Stimulated activated CD8-positive, alpha-beta memory T cell treated with anti-CD3 and anti-CD28 coated beads, Interleukin-7, amount 100 ng/mL, for 48 hours (primary cell): ENCODE measurements around the gene ABHD17A.
A peak's percentile ranks its signal among the peaks of the same experiment; 100 is the strongest.

ENCODE experiments used
- DNase-seq, 2 donors: peaks; one replicate each; pipeline ENCODE4 v3.0.0-alpha.2; 2020; ENCODE audit warnings: low read depth in 1 of 2; ENCODE audit errors: extremely low read depth in 1 of 2

ABHD17A gene

DNA sequence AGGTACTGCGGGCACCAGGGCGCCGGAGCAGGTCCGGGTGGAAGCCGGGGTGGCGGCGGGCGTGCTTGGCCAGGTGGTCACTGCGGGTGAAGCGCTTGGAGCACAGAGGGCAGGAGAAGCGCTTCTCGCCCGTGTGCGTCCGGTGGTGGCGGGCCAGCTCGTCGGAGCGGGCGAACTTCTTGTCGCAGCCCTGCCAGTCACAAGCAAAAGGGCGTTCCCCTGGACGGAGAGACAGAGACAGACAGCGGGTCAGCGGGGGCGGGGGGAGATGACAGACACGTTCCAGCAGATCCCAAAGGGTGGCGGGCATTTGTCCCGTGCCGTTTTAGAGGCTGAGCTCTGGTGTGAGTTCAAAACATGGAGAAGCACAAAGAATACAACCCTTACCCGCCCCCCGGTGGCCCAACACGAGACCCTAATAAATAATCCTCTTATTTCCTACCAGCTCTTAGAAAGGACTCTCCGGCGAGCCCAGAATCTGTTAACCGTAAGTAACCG lies 30.7 kb downstream of the ABHD17A start:
- DNase-seq: no peak

DNA sequence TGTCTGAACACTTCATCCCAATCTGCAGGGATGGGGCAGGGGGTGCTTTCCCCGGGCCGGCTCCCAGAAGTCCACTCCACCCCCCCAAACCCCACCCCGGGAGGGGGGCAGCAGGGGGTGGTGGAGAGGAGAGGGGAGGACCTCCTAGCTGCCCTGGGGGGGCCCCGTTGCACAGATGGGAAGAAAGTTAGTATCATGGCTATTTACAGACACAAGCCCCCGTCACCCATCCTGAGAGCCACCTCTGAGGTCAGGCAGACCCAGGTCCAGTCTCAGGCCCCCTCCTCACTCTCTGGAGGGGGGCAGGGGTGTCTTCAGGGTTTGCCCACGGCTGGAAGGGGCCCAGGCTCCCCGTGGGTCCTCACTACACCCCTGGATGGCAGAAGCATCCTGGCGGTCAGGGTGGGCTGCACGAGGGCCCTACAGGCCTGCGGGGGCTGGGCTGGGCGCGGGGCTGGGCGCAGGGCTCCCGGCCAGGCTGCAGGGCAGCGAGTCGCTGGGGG lies 31.2 kb downstream of the ABHD17A start:
- DNase-seq: no peak

DNA sequence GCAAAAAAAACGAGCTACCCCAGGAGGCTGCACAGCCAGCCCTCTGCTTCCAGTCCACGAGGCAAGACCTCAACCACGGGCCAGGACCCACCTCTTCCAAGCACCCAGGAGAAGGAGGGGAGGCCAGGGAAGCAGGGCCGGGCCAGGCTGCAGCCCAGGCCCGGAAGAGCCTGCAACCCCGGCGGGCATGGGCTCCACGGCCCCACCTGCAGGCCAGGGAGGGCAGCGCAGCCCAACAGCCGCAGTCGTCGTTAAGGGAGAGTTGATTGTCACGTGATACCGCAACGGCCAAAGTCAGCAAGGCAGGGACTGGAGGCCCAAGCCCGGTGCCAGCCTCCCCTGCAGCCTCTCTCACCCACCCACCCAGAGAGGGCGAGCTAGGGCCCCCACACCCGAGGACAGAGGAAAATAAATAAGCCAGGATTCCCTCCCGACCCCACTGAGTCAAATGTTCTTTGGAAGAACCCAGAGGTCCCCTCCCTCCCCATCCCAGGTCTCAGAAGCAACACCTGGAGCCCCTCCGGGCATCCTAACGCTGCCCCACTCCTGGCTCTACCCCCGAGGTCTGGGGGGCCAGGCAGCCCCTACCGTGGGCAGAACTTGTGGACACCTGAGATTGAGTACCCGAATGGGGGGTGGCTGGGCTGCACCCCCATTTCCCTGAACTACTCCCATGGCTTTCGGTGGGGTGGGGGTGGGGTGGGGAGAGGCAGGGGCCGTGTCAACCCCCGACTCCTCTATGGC lies 31.8 kb downstream of the ABHD17A start:
- peak; percentile 66 to 72 for DNase-seq

DNA sequence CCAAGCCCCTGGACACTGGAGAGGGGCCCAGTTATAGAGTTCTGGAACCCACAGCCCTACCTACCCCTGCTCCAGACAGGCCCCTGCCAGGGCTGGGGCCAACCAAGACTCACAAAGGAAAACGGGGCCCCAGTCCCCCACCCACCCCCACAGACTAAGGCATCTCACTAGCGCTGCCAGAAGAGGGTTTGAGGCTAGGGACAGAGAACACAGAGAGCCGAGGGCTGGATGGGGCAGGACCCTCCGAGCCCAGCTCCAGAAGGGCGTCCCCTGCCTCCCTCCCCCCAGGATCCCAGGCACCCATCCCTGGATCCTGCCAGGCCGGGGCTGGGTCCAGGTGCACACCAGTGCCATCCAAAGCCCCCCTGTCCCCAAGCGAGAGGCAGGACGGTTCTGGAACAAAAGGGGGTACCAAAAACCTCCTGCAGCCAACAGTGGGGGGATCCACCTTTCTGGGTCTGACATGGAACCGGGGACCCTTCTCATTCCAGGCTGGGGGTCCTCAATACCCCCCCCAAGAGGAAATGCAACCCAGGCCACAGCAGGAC lies 32.6 kb downstream of the ABHD17A start:
- no peak for DNase-seq

DNA sequence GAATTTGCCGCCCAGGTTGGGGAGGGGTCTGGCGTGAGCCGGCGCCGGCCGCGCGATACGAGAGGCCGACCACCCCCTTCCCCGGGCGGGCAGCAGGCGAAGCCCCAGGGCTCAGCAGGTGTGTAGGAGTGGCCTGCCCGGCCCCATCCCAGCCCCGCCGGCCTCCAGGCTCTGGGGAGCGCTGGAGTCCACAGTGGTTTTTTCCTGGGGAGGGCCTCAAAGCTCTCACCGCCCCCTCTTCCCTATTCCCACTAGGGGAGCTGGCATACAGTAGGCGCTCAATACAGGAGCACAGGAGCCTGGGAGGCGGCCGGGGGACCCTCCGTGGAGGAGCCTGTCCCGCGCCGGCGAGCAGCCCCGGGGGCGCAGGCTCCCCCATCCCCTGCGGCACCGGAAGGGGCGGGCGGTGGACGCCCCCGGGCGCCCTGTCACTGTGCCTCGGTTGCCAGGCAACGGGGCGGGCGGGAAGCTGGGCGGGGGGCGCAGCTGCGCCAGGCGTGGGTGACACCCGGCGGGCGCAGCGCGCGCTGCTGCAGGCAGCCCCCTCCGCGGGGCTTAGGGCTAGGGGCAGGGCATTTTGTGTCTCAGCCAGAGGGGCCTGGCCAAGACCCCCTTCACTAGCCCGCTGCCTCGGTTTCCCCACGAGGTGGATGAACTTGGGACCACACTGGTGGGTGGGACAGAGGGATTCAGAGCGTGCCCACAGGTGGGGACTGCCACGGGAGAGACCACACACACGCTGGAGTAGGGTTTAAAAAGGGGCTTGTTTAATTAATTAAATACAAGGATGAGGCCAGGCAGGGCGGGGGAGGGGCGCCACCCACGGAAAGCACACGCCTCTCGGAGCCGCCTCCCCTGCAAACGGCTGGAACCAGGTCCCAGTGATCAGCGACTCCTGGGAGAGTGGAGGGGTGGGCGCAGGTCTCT lies 33.4 kb downstream of the ABHD17A start:
- DNase-seq: no peak

DNA sequence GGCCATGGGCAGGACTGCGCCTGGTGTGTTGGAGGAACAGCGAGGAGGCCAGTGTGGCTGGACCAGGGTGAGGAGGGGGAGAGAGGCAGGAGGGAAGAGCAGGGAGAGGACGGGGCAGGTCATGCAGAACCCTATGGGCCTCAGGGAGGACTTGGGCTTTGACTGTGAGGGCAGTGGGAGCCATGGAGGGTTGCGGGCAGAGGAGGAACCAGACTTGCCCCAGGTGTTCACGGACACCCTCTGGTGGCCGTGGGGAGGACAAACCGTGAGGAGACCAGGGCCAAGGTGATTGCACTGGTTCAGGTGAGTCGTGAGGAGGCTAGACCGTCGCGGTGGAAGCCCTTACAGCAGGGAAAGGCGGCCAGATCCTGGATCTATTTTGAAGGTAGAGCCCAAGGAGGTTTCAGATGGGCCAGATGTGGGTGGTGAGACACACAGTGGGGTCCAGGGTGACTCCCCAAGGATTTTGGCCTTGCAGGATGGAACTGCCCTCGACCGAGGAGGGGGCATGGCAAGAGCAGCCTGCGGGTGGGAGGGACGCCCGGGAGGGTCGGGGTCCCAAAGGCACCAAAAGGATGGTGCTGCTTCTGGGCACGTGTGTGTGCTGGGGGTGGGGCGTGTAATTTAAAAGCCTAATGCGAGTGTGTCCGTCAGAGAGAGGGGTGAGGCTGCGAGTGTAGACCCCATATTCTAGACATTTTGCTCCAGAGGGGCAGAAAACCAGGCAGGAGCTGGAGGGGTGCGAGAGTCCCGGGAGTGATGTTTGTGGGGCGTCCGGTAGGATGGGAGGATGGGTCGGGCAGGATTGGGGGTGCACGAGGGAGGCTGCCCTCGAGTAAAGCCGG lies 34.3 kb downstream of the ABHD17A start:
- no peak for DNase-seq

DNA sequence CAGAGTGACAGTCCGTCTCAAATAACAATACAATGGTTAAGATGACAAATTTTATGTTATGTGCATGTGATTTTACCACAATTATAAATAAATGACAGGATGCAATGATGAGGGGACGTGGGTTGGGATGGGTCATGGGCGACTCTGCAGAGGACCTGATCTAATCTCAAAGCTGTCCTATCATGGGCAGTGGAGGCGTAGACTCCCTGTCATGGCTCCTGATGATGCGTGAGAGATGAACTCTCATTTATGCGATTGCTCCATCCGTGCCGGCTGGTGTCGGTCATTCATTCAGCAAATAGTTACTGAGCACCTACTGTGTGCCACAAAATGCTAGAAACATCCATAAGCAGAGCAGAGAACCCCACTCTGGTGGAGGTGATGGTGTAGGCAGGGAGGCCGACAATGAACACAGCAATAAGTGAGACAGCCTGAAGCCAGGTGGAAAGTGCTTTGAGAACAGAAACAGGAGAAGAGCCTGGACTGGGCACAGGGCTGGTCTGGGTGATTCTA lies 35.4 kb downstream of the ABHD17A start:
- no peak for DNase-seq

DNA sequence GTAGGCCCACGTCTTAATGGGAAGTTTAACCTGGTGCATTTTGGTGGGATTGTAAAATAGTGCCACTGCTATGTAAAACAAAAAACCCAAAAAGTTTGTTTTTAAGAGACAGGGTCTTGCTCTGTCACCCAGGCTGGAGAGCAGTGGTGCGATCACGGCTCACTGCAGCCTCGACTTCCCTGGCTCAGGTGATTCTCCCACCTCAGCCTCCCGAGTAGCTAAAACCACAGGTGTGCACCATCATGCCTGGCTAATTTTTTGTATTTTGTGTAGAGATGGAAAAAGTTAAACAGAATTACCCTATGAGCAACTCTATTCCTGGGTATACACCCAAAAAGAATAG lies 36.2 kb downstream of the ABHD17A start:
- no peak for DNase-seq

DNA sequence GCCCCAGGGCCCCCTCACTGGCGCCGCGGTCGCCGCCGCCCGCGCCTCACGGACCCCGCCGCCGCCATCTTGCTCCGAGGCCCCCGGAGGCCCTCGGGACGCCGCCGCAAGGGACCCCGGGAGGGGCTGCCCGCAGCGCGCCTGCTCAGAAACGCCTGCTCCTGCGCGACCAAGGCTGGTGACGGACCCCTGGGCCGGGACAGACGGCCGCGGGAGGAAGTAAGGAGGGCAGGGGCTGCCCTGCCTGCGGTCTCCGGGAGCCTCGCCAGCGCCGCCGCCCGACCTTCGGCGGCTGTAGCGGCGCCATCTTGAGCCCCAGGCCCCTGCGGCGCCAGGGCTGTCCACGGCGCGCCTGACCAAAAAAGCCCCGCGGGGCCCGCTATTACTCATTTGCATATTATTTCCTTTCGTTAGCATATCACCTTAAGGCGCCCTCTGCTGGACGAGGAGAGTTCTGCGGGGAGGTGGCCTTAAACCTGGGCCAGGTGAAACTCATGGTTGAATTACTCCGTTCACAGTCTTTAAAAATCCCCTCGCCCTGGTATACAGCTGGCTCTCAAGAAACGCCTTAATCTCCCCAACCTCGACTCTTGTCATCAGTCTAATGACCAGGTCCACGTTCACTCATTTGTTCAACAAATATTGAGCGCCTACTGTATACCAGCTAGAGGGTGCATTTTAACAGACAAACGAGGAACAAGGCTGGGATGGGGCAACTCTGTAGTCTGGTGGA lies 36.7 kb downstream of the ABHD17A start, which contains the start of gene REXO1:
Gene REXO1 (minus strand): TSS at position 85 of the 733 bp plus-strand sequence. CDS start 125 bp downstream, outside the sequence.
- DNase-seq: peak; percentile 87 to 94

DNA sequence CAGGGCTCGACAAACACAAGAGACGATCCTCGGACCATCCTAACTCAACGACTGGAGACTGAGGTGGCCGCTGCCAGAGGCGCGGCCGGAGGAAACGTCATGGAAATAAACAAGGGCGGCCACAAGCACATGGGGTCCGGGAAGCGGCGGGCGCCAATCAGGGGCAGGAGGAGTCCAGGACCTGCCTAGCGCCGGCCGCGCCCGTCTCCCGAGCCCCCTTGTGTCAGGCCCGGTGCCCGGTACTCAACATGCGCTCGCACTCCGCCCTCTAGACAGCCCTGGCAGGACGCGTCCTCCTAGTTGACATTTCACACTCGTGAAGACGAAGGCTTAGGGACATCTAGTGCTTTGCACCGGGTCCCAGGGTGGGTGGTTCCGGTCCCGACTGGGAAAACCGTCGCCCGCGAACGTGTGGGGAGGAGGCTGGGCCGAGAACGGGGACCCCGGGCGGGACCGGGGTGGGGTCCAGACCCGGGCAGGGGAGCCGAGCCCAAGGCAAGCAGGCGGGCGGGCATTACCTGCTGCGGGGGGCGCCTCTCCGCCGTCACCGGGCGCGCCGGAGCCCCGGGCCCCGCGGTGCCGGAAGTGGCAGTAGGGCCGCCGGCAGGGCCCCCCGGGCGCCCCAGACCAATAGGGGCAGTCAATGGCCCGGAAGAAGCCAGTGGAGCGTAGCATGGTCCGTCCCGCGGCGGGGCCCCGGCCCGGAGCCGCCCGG lies 37.5 kb downstream of the ABHD17A start:
- no peak for DNase-seq

DNA sequence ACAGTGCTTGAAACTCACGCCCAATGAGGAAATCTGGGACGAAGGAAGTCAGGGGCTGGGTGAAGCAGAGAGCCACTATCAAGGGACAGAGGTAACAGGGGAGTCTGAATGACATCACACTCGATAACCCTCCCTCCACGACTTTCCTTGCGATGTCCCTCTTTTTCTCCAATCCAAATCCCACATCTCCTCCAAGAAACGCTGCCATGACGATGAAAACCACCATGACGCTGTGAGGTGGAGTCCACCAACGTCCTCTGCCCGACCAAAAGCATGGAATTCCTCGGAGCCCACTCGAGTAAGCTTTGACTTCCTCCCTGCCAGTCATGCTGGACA lies 38.0 kb downstream of the ABHD17A start:
- no peak for DNase-seq

DNA sequence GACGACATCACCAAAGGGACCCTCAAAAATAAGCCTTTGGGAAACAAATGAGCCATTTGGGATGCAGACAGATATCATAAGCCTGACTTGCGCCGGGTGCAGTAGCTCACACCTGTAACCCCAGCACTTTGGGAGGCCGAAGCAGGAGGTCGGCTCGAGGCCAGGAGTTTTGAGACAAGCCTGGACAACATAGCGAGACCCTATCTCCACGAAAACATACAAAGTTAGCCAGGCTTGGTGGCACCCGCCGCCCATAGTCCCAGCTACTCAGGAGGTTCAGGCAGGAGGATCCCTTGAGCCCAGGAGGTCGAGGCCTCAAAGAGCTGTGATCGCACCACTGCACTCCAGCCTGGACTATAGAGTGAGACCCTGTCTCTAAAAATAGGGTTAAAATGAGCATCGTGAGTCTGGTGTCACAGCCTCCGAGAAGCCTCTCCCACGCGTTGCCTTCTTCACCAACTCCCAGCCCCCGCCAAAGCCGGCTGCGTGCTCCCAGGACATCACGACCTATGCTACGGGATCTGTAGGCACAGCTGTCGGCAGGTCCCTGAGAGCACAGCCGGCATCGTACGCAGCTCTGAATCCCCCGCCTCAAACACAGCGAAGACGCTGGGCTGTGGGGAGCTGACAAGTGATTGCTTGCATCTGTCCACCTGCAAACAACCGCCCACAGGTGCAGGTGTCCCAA lies 38.6 kb downstream of the ABHD17A start:
- no peak for DNase-seq

DNA sequence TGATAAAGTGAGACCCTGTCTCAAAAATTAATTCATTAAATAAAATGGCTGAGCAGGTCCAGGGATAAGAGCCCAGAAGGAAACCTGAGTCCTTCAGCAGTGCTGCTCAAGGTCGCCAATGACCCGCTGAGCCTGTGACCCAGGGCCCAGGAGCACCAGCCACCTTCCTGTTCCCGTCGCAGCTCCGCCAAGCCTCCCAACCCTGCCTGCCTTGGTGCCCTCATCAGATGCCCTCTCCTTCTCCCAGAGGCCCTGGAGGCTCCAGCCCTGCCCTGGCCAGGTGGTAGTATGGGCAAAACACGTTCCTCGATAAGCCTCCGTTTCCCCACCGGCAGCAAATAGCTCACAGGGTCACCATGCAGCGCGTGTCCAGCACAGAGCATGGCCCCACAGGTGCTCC lies 39.7 kb downstream of the ABHD17A start:
- no peak for DNase-seq

DNA sequence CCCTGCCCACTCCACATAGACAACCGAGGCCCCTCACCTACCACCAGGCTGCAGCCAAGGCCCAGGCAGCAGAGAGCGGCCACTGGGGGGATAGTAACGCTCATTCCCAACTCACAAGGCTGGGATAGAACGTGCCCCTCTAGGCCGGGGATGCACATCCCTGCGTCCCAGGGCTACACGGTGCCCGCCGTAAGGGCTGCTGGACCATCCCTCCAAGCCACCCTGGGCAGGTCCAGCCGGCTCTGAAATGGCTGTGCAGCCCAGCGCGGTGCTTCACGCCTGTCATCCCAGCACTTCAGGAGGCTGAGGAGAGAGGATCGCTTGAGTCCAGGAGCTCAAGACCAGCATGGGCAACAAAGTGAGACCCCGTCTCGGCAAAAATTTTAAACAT lies 40.2 kb downstream of the ABHD17A start:
- no peak for DNase-seq

DNA sequence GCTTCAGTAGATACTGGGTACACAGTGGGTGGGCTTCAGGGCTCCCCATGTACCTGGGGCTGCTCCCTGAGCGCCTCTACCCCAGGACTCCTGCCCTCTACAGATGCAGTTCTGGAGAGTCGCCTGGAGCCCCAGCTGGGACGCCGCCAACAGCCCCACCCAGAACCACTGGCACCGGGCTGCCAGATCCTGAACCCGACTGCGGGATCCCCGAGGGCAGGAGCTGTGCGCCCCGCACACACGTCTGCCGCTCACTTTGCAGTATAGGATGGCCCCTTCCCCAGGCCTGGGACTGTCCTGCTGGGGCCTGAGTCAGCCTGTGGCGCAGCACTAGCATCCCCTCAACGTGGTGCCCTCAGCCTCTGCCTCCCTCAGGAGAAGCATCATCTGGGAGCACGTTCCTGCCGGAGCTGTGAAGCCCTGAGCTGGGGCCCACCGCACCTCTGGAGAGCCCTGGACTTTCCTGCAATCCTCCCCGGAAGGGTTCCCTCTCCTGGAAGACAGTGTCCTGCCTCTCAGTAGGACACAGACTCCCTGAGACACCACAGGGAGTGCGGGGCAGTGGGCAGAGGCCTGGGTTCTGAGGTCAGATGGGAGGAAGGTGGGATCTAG lies 40.7 kb downstream of the ABHD17A start:
- DNase-seq: no peak

DNA sequence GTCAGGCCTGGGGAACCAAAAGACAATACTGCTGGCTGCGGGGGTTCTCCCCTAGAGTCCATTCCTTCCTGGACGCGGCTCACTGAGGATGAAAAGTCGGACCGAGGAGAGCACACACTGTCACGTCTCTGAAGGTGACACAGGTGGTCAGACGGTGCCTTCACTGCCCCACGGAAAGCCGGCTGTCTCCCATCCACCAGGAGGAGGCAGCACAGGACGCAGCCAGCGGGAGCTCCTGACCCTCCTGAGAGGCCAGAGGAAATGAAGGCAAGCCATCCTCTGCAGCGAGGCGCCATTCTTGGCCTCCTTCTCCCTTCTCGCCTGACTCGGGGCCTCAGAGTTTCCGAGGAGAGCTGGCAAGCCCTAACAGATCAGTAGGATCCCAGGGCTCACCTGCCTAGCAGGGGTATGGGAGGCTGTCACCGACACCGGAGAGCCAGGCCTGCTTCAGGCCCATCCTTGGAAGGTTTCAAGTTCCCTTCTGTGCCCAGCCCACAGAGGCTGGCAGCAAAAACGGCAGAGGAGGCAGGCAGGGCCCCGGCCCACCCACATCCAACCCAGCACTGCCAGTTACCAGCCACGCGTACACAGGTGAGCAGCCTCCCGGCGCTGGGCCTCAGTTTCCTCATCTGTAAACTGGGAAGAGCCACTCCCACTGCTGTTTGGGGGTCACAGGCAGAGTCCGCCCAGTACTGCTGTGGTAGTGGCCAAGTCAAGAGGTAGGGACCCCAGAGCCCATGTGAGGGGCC lies 41.5 kb downstream of the ABHD17A start:
- DNase-seq: no peak

DNA sequence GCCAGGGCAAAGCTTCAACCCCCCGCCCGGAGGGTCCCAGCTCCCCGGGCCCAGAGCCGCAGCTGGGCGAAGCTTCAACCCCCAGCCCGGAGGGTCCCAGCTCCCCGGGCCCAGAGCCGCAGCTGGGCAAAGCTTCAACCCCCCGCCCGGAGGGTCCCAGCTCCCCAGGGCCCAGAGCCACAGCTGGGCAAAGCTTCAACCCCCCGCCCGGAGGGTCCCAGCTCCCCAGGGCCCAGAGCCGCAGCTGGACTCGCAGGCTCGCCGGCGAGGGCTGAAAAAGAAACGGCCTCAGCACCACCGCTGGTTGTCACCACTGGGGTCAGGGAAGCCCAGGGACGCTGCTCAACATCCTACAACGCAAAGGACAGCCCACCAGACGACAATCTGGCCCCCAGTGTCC lies 42.2 kb downstream of the ABHD17A start:
- DNase-seq: no peak
